Activated naive CD4-positive, alpha-beta T cell treated with anti-CD3 and anti-CD28 coated beads, Interleukin-2, amount 50 U/mL, for 24 hours (primary cell): ENCODE measurements around the gene SLC10A1.

Experiments
- H3K27ac Mint-ChIP-seq: one replicate; pipeline ENCODE4 v1.8.0; 2021; ENCODE audit warnings: mild to moderate bottlenecking, mixed read lengths
- H3K27me3 Mint-ChIP-seq: one replicate; pipeline ENCODE4 v1.8.0; 2021; ENCODE audit warnings: mixed read lengths
- H3K36me3 Mint-ChIP-seq: one replicate; pipeline ENCODE4 v1.8.0; 2021; ENCODE audit warnings: mixed read lengths
- H3K4me1 Mint-ChIP-seq: one replicate; pipeline ENCODE4 v1.8.0; 2021; ENCODE audit warnings: mixed read lengths
- H3K4me3 Mint-ChIP-seq: one replicate; pipeline ENCODE4 v1.8.0; 2021; ENCODE audit warnings: mild to moderate bottlenecking, mixed read lengths
- H3K9me3 Mint-ChIP-seq: one replicate; pipeline ENCODE4 v1.8.0; 2021; ENCODE audit warnings: mixed read lengths

The SLC10A1 gene

DNA sequence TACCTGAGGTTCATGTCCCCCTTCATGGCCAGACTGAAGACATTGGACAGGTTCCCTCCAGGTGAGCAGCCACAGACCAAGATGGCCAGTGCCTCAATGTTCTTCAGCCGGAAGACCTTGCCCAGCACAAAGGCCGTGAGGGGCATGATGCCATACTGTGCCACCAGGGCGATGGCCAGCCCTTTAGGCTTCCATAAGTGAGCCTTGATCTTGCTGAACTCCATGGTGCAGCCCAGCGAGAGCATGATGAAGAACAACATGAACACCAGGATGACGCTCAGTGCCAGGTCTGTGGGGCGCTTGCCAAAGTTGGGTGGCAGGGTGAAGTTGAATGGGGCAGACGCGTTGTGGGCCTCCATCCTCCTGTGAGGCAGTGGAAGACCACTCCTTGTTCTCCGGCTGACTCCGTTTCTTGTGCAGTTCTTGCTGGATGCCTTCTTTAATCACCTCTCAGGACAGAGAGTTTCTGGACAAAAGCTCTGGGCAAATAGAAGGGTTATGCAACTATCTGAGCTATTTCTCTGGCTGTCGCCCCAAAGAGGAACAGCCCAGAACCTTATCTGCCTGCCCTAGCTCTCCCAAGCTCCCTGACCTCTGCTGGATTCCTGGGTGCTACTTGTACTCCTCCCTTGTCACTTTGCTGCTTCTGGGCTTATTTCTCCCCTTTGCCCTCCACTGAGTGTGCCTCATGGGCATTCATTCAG is at the start of gene SLC10A1:
SLC10A1 (minus strand) TSS at position 445 of the 704 bp plus-strand sequence; CDS start at position 359, 86 bp downstream.
- Mint-ChIP-seq H3K4me1 (no peaks in the 10 kb centered on the region), H3K27me3 (peaks cover 4% of the 10 kb centered on the region), H3K4me3 (no peak within 1 kb of the TSS), H3K9me3 (no peaks in the 10 kb centered on the region), H3K27ac (no peak within 1 kb of the TSS), H3K36me3 (no peaks in the 10 kb centered on the region)

DNA sequence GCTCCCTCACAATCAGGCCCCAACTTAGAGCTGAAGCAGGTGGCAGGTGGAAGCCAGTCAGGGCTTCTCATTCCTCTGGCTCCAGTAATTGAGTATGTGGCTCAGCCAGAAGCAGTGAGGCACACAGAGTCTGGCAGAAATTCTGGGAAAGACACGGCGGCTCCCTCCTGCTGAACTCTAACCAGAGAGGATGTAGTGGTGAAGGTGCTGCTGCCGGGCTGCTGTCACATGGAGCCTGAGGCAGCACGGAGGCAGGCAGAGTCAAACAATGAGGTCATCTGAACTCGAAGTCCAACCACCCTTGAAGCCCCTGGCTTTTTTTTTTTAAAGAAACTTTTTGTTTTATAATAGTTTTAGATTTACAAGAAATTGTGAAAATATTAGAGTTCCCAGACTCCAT is 48.7 kb upstream of the SLC10A1 start:
- Mint-ChIP-seq H3K4me3 (no peak overlapping the region), H3K27ac (no peak overlapping the region), H3K9me3 (no peaks in the 10 kb centered on the region), H3K4me1 (no peaks in the 10 kb centered on the region), H3K27me3 (peaks cover 8% of the 10 kb centered on the region), H3K36me3 (no peaks in the 10 kb centered on the region)

DNA sequence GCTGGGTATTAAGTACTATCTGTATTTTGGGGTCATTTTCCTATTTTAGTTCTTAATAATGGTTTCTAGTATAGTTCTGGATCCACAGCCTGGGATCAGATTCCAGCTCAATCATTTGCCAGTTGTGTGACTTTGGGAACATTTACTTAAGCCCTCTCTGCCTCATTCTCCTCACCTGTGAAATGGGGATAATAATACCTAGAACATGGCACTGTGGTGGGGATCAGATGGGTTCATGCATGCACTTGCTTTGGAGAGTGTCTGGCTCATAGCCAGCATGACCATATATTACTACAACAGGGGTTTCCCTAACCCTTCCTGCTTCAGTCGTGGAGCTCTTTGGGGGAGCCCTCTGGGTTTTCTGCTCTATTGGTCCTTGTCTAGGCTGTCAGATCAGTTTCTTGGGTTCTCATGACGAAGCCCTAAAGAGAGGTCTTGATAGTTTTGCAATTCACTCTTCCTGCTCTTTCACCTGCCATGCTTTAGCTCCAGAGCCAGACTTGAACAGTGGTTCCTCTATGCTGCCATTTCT is 48.1 kb upstream of the SLC10A1 start:
- no peaks in the 10 kb centered on the region for H3K36me3 Mint-ChIP-seq
- peaks cover 8% of the 10 kb centered on the region for H3K27me3 Mint-ChIP-seq
- H3K4me1 Mint-ChIP-seq, result no peaks in the 10 kb centered on the region
- no peaks in the 10 kb centered on the region for H3K9me3 Mint-ChIP-seq
- H3K4me3 Mint-ChIP-seq, result no peak overlapping the region
- no peak overlapping the region for H3K27ac Mint-ChIP-seq

DNA sequence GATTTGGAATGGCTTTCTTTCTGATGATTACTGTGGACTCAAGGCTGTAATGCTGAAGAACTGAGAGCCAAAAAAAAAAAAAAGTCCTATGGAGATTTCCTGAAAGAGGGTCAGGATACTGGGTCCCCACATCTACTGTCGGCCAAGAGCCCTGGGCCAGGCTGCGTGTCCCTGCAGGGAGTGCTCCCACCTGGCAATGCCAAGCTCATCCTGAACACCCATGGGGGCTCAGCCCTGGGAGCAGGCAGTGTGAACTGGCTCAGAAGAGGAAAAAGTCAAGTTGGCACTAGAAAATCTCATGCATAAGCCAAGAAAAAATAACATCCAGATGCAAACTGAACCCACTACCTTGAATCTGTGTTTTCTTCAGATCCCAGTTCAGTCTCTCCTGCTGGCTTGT is 47.1 kb upstream of the SLC10A1 start:
- no peak overlapping the region for H3K4me3 Mint-ChIP-seq
- no peaks in the 10 kb centered on the region for H3K36me3 Mint-ChIP-seq
- H3K27ac Mint-ChIP-seq, result no peak overlapping the region
- peaks cover 8% of the 10 kb centered on the region for H3K27me3 Mint-ChIP-seq
- H3K4me1 Mint-ChIP-seq, result no peaks in the 10 kb centered on the region
- no peaks in the 10 kb centered on the region for H3K9me3 Mint-ChIP-seq

DNA sequence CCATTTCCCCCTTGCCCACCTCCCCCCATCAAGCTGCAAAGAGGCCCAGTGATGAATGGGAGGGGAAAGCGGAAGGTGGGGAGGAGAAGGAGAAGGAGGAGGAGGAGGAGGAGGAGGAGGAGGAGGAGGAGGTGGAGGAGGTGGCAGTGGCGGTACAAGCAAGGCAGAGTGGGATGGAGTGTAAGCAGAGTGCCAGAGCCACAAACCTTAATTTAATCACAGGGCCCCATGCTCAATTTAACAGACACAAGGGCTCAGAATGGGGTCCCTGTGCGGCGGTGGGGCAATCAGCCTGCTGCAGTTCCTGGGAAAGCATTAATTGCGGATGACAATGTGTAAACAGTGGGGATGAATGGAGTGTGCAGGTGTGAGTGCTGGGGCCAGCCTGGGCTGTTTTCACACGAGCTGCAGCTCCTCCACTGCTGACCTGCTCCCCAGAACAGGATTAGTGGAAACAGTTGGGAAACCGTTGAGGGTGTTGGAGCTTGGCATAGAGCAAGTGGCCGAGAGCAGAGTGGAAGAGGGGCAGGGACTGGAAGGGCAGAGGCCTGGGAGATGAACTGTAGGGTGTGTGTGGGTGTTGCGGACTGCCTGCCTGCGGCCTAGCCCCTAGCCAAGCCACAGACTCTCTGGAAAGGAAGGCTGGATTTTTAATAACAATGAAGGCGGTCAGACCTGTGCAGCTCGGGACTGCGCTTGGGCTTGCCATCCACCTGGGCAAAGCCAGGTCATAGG is 45.8 kb upstream of the SLC10A1 start:
- no peak overlapping the region for H3K4me3 Mint-ChIP-seq

DNA sequence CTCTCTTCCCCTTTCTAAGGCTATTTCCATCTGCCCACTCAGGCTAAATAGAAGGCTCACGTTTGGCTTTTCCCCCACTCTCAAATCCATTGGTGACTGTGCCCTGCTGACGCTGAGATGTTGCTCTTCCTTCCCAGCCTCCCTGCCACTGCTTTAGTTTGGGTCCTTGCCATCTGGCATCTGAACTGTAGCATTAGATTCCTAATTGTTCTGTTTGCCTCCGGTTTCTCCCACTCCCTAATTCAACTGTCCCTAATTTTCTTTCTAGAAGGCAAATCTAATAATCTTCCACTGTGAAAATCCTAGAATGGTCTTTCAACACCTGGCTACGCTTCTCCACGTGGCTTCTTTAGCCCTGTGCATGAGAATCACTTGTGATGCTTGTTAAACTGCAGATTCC is 44.6 kb upstream of the SLC10A1 start:
- no peaks in the 10 kb centered on the region for H3K9me3 Mint-ChIP-seq
- no peak overlapping the region for H3K27ac Mint-ChIP-seq
- no peaks in the 10 kb centered on the region for H3K4me1 Mint-ChIP-seq
- peaks cover 4% of the 10 kb centered on the region for H3K27me3 Mint-ChIP-seq
- H3K36me3 Mint-ChIP-seq, result no peaks in the 10 kb centered on the region
- H3K4me3 Mint-ChIP-seq, result no peak overlapping the region

More for the DNA sequence above, 45.8 kb upstream of the SLC10A1 start:
- Mint-ChIP-seq H3K9me3 (no peaks in the 10 kb centered on the region), H3K27ac (no peak overlapping the region), H3K27me3 (peaks cover 6% of the 10 kb centered on the region), H3K36me3 (no peaks in the 10 kb centered on the region), H3K4me1 (no peaks in the 10 kb centered on the region)

DNA sequence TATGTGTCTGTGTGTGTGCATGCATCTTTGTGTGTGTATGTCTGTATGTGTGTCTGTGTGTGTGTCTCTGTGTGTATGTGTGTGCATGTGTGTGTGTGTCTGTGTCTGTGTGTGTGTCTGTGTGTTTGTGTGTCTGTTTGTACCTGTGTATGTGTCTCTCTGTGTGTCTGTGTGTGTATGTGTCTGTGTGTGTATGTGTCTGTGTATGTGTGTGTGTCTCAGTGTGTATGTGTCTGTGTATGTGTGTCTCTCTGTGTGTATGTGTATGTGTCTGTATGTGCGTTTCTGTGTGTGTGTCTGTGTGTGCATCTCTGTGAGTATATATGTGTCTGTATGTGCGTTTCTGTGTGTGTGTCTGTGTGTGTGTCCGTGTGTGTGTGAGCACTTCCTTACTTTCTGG is 42.6 kb upstream of the SLC10A1 start:
- no peaks in the 10 kb centered on the region for H3K4me1 Mint-ChIP-seq
- no peak overlapping the region for H3K27ac Mint-ChIP-seq
- peaks cover 8% of the 10 kb centered on the region for H3K27me3 Mint-ChIP-seq
- no peaks in the 10 kb centered on the region for H3K36me3 Mint-ChIP-seq
- no peaks in the 10 kb centered on the region for H3K9me3 Mint-ChIP-seq
- no peak overlapping the region for H3K4me3 Mint-ChIP-seq

DNA sequence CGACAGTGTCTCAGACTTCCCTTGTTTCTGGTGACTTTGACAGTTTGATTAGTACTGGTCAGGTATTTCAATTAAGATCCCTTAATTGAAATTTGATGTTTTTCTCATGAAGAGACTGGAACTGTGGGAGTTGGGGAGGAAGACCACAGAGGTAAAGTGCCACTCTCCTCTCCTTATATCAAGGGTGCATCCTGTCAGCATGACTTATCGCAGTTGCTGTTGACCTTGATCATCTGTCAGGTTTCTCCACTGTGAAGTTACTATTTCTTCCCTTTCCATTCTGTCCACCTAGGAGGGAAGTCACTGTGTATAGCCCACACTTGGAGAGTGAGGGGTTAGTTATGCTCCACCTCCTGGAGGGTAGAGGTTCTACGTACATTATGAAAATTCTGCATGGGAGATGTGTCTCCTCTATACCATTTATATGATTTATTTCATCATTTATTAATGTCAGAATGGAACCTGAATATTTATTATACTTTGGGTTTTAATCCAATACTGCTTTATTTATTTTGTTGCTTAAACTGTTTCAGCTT is 41.9 kb upstream of the SLC10A1 start:
- H3K4me1 Mint-ChIP-seq, result no peaks in the 10 kb centered on the region
- no peaks in the 10 kb centered on the region for H3K36me3 Mint-ChIP-seq
- H3K27ac Mint-ChIP-seq, result no peak overlapping the region
- no peak overlapping the region for H3K4me3 Mint-ChIP-seq
- no peaks in the 10 kb centered on the region for H3K9me3 Mint-ChIP-seq
- peaks cover 8% of the 10 kb centered on the region for H3K27me3 Mint-ChIP-seq

DNA sequence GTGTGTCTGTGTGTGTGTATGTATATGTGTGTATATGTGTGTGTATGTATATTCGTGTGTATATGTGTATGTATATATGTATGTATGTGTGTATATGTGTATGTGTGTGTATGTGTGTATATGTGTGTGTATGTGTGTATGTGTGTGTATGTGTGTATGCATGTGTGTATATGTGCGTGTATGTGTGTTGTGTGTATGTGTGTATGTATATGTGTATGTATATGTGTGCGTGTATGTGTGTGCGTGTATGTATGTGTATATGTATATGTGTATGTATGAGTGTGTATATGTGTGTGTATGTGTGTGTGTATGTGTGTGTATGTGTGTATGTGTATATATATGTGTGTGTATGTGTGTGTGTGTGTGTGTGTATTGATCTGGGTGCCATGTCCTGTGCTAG is 31.8 kb upstream of the SLC10A1 start:
- H3K36me3 Mint-ChIP-seq, result no peaks in the 10 kb centered on the region
- H3K9me3 Mint-ChIP-seq, result no peaks in the 10 kb centered on the region
- peaks cover 3% of the 10 kb centered on the region for H3K27me3 Mint-ChIP-seq
- H3K4me1 Mint-ChIP-seq, result no peaks in the 10 kb centered on the region
- no peak overlapping the region for H3K27ac Mint-ChIP-seq
- no peak overlapping the region for H3K4me3 Mint-ChIP-seq

DNA sequence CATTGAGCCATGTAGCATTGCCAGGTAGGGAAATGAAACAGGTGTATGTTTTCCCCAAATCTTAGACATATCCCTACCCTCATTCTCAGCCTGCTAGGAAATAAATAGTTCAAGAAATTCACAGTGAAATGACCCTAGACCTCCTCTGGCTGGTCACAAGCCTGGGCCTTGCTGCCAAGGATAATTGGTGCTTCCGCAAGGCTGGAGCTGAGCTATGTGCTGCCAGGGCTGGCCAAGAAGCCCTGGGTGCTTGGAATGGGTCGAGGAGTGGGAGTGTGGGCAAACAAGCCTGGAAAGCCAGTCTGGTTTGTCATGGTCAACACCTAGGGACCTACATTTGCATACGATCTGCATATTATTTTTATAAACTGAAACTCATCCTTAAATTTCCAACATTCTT is 31.3 kb upstream of the SLC10A1 start:
- Mint-ChIP-seq H3K9me3 (no peaks in the 10 kb centered on the region), H3K36me3 (no peaks in the 10 kb centered on the region)

DNA sequence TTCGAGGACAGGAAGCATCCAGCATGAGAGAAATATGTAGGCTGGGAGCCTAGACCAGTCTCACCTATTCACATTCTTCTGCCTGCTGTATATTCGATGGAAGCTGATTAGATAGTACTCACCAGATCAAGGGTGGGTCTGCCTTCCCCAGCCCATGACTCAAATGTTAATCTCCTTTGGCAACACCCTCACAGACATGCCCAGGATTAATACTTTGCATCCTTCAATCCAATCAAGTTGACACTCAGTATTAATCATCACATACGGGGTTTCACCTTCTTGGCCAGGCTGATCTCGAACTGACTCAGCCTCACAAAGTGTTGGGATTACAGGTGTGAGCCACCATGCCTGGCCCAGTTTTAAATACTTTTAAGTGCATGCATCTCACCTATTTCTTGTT is 30.5 kb upstream of the SLC10A1 start:
- no peaks in the 10 kb centered on the region for H3K36me3 Mint-ChIP-seq
- H3K27me3 Mint-ChIP-seq, result no peaks in the 10 kb centered on the region

More for the DNA sequence above, 31.3 kb upstream of the SLC10A1 start:
- Mint-ChIP-seq H3K4me3 (no peak overlapping the region), H3K27me3 (no peaks in the 10 kb centered on the region), H3K4me1 (no peaks in the 10 kb centered on the region), H3K27ac (no peak overlapping the region)

DNA sequence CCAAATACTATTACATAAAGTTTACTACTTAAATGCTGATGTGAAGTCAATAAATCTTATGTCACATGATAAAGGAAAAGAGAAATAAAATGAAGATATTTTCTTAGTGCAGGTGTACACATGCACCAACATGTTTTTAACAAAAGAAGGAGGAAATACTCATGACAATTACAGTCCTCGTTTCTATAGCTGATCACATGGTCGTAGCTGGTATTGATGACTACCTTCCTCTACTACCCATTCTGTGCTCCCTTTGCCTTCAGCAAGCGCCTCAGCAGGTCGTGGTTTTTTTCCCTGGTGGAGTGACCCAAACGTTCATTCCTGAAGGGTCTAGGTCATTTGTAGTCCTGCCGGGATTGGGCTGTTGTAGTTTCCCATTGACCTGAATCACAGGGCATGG is 25.4 kb upstream of the SLC10A1 start:
- peaks cover 2% of the 10 kb centered on the region for H3K27me3 Mint-ChIP-seq
- peaks cover 3% of the 10 kb centered on the region for H3K4me1 Mint-ChIP-seq
- H3K27ac Mint-ChIP-seq, result no peak overlapping the region
- no peaks in the 10 kb centered on the region for H3K36me3 Mint-ChIP-seq
- no peak overlapping the region for H3K4me3 Mint-ChIP-seq
- no peaks in the 10 kb centered on the region for H3K9me3 Mint-ChIP-seq

More for the DNA sequence above, 30.5 kb upstream of the SLC10A1 start:
- Mint-ChIP-seq H3K4me3 (no peak overlapping the region), H3K4me1 (no peaks in the 10 kb centered on the region), H3K9me3 (no peaks in the 10 kb centered on the region), H3K27ac (no peak overlapping the region)

DNA sequence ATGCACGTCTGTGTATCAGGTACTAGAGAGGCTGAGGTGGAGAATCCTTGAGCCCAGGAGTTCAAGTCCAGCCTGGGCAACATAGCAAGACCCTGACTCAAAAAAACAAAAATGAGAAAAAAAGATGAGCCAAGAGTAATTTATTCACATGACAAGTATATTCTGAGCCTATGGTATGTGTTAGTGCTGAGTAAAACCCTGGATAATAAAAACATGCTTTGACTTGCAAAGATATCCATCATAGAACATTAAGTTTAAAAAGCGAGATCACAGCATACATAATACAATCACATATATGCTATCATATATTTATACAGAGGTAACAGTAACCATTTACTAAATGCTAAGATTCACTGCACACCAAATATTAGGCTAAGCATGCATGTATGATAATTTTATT is 23.9 kb upstream of the SLC10A1 start:
- peaks cover 2% of the 10 kb centered on the region for H3K27me3 Mint-ChIP-seq
- no peak overlapping the region for H3K4me3 Mint-ChIP-seq
- H3K27ac Mint-ChIP-seq, result no peak overlapping the region
- no peaks in the 10 kb centered on the region for H3K36me3 Mint-ChIP-seq
- peaks cover 3% of the 10 kb centered on the region for H3K4me1 Mint-ChIP-seq
- no peaks in the 10 kb centered on the region for H3K9me3 Mint-ChIP-seq

DNA sequence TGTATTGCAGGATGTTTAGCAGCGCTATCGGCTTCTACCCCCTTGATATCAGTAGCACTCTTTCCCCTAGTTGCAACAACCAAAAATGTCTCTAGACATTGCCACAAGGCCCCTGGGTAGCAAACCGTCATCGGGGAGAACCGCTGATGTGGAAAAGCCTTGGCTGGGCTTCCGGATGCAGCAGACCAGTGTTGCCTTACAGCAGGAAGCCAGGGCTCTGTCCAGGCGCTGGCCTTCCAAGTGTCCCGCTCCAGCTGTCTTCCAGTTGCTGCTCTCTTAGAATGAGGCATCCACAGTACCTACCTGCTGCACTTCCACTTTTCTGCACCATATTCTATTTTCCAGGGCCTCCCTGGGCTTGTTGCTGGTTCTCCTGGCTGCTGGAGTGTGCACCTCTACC is 22.6 kb upstream of the SLC10A1 start:
- Mint-ChIP-seq H3K4me3 (no peak overlapping the region), H3K9me3 (no peaks in the 10 kb centered on the region), H3K36me3 (no peaks in the 10 kb centered on the region), H3K27ac (no peak overlapping the region), H3K4me1 (peaks cover 3% of the 10 kb centered on the region), H3K27me3 (peaks cover 2% of the 10 kb centered on the region)

DNA sequence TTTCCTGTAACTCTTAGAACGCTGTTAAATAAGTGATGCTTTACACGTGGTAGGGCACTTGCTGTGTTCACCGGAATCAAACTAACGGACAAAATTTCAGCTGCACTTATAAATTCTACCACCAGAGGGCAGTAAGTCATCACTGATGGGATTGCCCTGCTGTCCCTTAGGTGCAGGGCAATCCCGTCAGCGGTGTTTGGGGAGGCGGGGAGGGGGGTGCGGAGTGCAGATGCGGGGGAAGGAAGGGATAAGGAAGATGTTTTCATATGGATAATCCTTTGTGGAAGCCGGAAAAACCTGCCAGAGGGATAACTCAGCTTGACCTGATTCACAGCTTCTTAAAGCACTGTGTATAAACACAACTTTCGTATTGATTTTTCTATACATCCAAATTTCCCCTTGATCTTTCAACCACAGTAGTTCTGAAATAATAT is 21.7 kb upstream of the SLC10A1 start:
- Mint-ChIP-seq H3K36me3 (no peaks in the 10 kb centered on the region), H3K4me1 (peaks cover 3% of the 10 kb centered on the region), H3K4me3 (no peak overlapping the region), H3K9me3 (no peaks in the 10 kb centered on the region), H3K27me3 (peaks cover 2% of the 10 kb centered on the region), H3K27ac (no peak overlapping the region)

DNA sequence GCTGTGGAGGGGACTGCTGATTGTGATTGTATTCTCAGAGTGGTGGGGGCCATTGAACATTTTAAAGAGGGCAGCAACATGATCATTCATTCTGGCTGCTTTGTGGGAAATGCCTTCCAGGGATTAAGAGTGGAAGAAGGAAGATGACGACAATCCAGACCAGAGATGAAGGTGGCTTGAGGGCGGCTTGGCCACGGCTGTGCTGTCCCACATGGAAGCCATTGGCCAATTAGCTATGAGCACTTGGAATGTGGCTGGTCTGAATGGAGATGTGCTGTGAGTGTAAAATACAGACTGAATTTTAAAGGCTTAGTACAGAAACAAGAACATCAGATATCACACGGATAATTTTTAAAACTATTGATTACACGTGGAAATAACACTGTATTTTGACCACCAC is 19.2 kb upstream of the SLC10A1 start:
- Mint-ChIP-seq H3K36me3 (no peaks in the 10 kb centered on the region), H3K27me3 (peaks cover 2% of the 10 kb centered on the region), H3K9me3 (no peaks in the 10 kb centered on the region), H3K27ac (no peak overlapping the region), H3K4me3 (no peak overlapping the region), H3K4me1 (peaks cover 3% of the 10 kb centered on the region)
